A549 (cell line): ENCODE results near the gene CADM2. TPM values are rescaled to one million over a fixed set of nuclear protein-coding genes. Genes with fewer than 3 reads are reported as not detected.

ENCODE experiments used
- ATAC-seq, 2 experiments: fragments of 200-7000 bp in 1 of 2; fragments of >200 bp in 1 of 2; cut with Nextera tagmentation in 1 of 2; cut with Tn5 transposase in 1 of 2; 3 replicates each; pipeline versions ENCODE4 v1.8.0 to v1.9.1; 2018 to 2020; ENCODE audit warnings: mild to moderate bottlenecking in 1 of 2, moderate library complexity in 1 of 2
- CTCF ChIA-PET: fragments of 300-600 bp; sonication (Branson Sonifier 250); formaldehyde crosslinking; extraction: SDS; loops from one replicate; lab custom pipeline; 2021; ENCODE audit warnings: antibody characterized with exemption, inconsistent platforms; lab: Yijun Ruan, JAX
- POLR2A ChIA-PET: fragments of 350-600 bp; formaldehyde crosslinking; extraction: SDS; loops from one replicate; lab custom pipeline; 2021; ENCODE audit warnings: antibody characterized with exemption, inconsistent platforms; lab: Yijun Ruan, JAX
- DNase-seq, 2 experiments: peaks; one replicate each; pipeline versions ENCODE4 v3.0.0 to v3.0.0-alpha.2; 2011 to 2016; ENCODE audit warnings: low read depth in 1 of 2, low spot score in 1 of 2
- FAIRE-seq: peaks from 2 replicates; lab custom pipeline; 2011; peaks lifted over from hg19 to GRCh38; lab: Jason Lieb, UNC
- H3K27ac ChIP-seq, 2 experiments: fragments of >200 bp; sonication (Bioruptor Twin); formaldehyde crosslinking; 3 replicates each; pipeline ENCODE4 v1.5.1; 2016 to 2017
- H3K4me1 ChIP-seq: fragments of >200 bp; sonication (Bioruptor Twin); formaldehyde crosslinking; 3 replicates; pipeline ENCODE4 v1.6.1; 2016
- H3K4me2 ChIP-seq: fragments of >200 bp; sonication (Bioruptor Twin); formaldehyde crosslinking; 3 replicates; pipeline ENCODE4 v1.6.1; 2016
- H3K4me3 ChIP-seq: fragments of >200 bp; sonication (Bioruptor Twin); formaldehyde crosslinking; 3 replicates; pipeline ENCODE4 v1.5.1; 2016
- H3K9me3 ChIP-seq: fragments of >200 bp; sonication (Bioruptor Twin); formaldehyde crosslinking; 3 replicates; pipeline ENCODE4 v1.6.1; 2016
- ATOH8 ChIP-seq: fragments of 250-450 bp; sonication (Bioruptor Pico); IDR thresholded peaks from 2 replicates; pipeline ENCODE4 v1.5.0; 2020; ENCODE audit warnings: low read depth, mild to moderate bottlenecking, moderate library complexity
- BHLHE40 ChIP-seq: IDR thresholded peaks from 2 replicates; pipeline ENCODE4 v1.6.1; 2012; ENCODE audit warnings: low read depth, low read length, inconsistent platforms
- CBX2 ChIP-seq: fragments of 200-600 bp; sonication (generic); IDR thresholded peaks from 2 replicates; pipeline ENCODE4 v1.6.1; 2016; ENCODE audit warnings: low read depth, mild to moderate bottlenecking, borderline replicate concordance
- CEBPB ChIP-seq, 2 experiments: fragments of >200 bp in 1 of 2; sonication (Bioruptor Twin) in 1 of 2; formaldehyde crosslinking in 1 of 2; IDR thresholded peaks; 2 replicates each; pipeline ENCODE4 v1.6.1; 2012 to 2016
- EP300 ChIP-seq, 2 experiments: fragments of >200 bp; sonication (Bioruptor Twin); formaldehyde crosslinking; IDR thresholded peaks; 2 replicates in 1 of 2; 3 replicates in 1 of 2; pipeline ENCODE4 v1.6.1; 2016 to 2017
- MAFK ChIP-seq: fragments of 450-650 bp; IDR thresholded peaks from 2 replicates; pipeline ENCODE4 v1.6.1; 2014; ENCODE audit not compliant: partially characterized antibody
- PHF8 ChIP-seq: fragments of 200-600 bp; sonication (generic); IDR thresholded peaks from 2 replicates; pipeline ENCODE4 v1.6.1; 2016; ENCODE audit warnings: low read depth, mild to moderate bottlenecking, antibody characterized with exemption, moderate library complexity, borderline replicate concordance
- RAD21 ChIP-seq, 2 experiments: fragments of >200 bp in 1 of 2; sonication (Bioruptor Twin) in 1 of 2; formaldehyde crosslinking in 1 of 2; IDR thresholded peaks in 1 of 2; conservative IDR thresholded peaks in 1 of 2; 2 replicates in 1 of 2; 3 replicates in 1 of 2; pipeline ENCODE4 v1.6.1; 2012 to 2018; ENCODE audit warnings: inconsistent platforms in 1 of 2
- RNF2 ChIP-seq: fragments of 200-600 bp; sonication (generic); IDR thresholded peaks from 2 replicates; pipeline ENCODE4 v1.6.1; 2016; ENCODE audit warnings: low read depth, mild to moderate bottlenecking, antibody characterized with exemption, moderate library complexity, borderline replicate concordance
- SMC3 ChIP-seq: fragments of >200 bp; sonication (Bioruptor Twin); formaldehyde crosslinking; IDR thresholded peaks from 3 replicates; pipeline ENCODE4 v1.6.1; 2018; ENCODE audit warnings: inconsistent platforms
- ZC3H11A ChIP-seq: fragments of 450-650 bp; IDR thresholded peaks from 2 replicates; pipeline ENCODE4 v1.6.1; 2014; ENCODE audit warnings: antibody characterized with exemption, mild to moderate bottlenecking
- ZFP36 ChIP-seq: fragments of 450-650 bp; IDR thresholded peaks from 2 replicates; pipeline ENCODE4 v1.6.1; 2014; ENCODE audit warnings: borderline replicate concordance; ENCODE audit not compliant: partially characterized antibody
- ZNF302 ChIP-seq: fragments of 250-450 bp; sonication (Bioruptor Pico); IDR thresholded peaks from 2 replicates; pipeline ENCODE4 v1.9.0; 2021; ENCODE audit warnings: inconsistent platforms, mild to moderate bottlenecking, moderate library complexity
- ZSCAN20 ChIP-seq: fragments of 250-450 bp; sonication (Bioruptor Pico); IDR thresholded peaks from 2 replicates; pipeline ENCODE4 v1.8.0; 2022; ENCODE audit warnings: mild to moderate bottlenecking, moderate library complexity
- WGBS: methylation state at CpG from one replicate; pipeline ENCODE4 v1.1.6; 2017; ENCODE audit errors: missing lambda C conversion rate; 5-methylcytosine and 5-hydroxymethylcytosine counted together
- polyA plus RNA-seq, 4 experiments: library from polyadenylated mRNA; depleted of rRNA in 3 of 4; stranded (reverse); fragments of >200 nt; fragmentation: RNase III in 1 of 4; extraction: RNeasy Plus Mini Kit Qiagen cat#74134 plus additional on column Dnase treatment in 1 of 4; gene quantifications; 2 replicates in 3 of 4; 3 replicates in 1 of 4; pipeline ENCODE4 v1.2.3, GENCODE V29; 2011 to 2017
- TF ChIP-seq, protein P1 (sequence below): fragments of >200 bp; sonication (Bioruptor Twin); formaldehyde crosslinking; IDR thresholded peaks from 3 replicates; pipeline ENCODE4 v1.5.1; 2016
- TF ChIP-seq, protein P2 (sequence below): IDR thresholded peaks from 2 replicates; pipeline ENCODE4 v1.6.1; 2012; ENCODE audit warnings: low read depth, borderline replicate concordance

The CADM2 gene
- polyA plus RNA-seq, 2 of the 4 experiments (the other 2 are of a cell fraction): 0.05 to 0.71 TPM

DNA sequence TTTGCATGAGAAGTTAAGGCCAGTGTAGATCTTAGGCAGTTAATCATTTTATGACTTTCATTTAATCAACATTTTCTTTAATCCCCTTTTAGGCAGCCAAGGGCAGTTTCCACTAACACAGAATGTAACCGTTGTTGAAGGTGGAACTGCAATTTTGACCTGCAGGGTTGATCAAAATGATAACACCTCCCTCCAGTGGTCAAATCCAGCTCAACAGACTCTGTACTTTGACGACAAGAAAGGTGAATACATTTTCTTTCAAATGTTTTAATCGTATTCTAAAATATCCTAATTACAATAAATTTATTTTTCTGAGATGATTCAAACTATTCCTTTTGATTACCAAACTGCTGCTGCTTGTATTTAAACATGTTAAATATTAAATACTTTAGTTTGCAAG lies 843.2 kb downstream of the CADM2 start:
- Histone ChIP-seq H3K9me3 (no peaks in the 10 kb centered on the region), H3K4me2 (no peak overlapping the region), H3K27ac (no peak overlapping the region), H3K4me1 (no peaks in the 10 kb centered on the region), H3K4me3 (no peak overlapping the region)
- ChIA-PET POLR2A (no interaction called here), CTCF (no interaction called here)
- DNase-seq (peak; percentile 14 to 39), ATAC-seq (peak in 1 of 2 experiments; percentile 64; a peak in 2 of 6 replicates), FAIRE-seq (no peak)
- TF ChIP-seq ZC3H11A: no peak
- TF ChIP-seq EP300 (IDR thresholded peaks at IDR 0.05): no peak
- TF ChIP-seq, protein P1, sequence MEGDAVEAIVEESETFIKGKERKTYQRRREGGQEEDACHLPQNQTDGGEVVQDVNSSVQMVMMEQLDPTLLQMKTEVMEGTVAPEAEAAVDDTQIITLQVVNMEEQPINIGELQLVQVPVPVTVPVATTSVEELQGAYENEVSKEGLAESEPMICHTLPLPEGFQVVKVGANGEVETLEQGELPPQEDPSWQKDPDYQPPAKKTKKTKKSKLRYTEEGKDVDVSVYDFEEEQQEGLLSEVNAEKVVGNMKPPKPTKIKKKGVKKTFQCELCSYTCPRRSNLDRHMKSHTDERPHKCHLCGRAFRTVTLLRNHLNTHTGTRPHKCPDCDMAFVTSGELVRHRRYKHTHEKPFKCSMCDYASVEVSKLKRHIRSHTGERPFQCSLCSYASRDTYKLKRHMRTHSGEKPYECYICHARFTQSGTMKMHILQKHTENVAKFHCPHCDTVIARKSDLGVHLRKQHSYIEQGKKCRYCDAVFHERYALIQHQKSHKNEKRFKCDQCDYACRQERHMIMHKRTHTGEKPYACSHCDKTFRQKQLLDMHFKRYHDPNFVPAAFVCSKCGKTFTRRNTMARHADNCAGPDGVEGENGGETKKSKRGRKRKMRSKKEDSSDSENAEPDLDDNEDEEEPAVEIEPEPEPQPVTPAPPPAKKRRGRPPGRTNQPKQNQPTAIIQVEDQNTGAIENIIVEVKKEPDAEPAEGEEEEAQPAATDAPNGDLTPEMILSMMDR: peak; percentile 43
- TF ChIP-seq CEBPB (IDR thresholded peaks at IDR 0.05): no peak
- peak; percentile 39; the same call in 2 of the 3 replicates for TF ChIP-seq SMC3
- no peak for TF ChIP-seq ZNF302 (CRISPR knock-in tag)
- TF ChIP-seq RAD21 (conservative IDR thresholded peaks at IDR 0.05 in 1 of 2, IDR thresholded peaks at IDR 0.05 in 1 of 2): peak; percentile 53 to 54
- TF ChIP-seq CBX2: no peak
- no peak for TF ChIP-seq ZFP36
- TF ChIP-seq, protein P2, sequence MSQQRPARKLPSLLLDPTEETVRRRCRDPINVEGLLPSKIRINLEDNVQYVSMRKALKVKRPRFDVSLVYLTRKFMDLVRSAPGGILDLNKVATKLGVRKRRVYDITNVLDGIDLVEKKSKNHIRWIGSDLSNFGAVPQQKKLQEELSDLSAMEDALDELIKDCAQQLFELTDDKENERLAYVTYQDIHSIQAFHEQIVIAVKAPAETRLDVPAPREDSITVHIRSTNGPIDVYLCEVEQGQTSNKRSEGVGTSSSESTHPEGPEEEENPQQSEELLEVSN: no peak
- TF ChIP-seq ZSCAN20 (CRISPR knock-in tag): no peak
- no peak for TF ChIP-seq ATOH8 (CRISPR knock-in tag)
- no peak for TF ChIP-seq RNF2
- no peak for TF ChIP-seq MAFK
- no peak for TF ChIP-seq BHLHE40
- 3% methylated on average over 3 of the region's 3 CpGs for WGBS

- ChIA-PET CTCF (no interaction called here), POLR2A (no interaction called here)
- no peak overlapping the region for H3K4me3 ChIP-seq
- ATAC-seq (no peak), FAIRE-seq (no peak), DNase-seq (no peak)
- H3K4me1 ChIP-seq: no peaks in the 10 kb centered on the region
- no peak overlapping the region for H3K27ac ChIP-seq
- no peaks in the 10 kb centered on the region for H3K9me3 ChIP-seq
- 55% methylated on average over 1 of the region's 1 CpG for WGBS
- H3K4me2 ChIP-seq: no peak overlapping the region
- TF ChIP-seq, protein P1: no peak
- no peak for TF ChIP-seq BHLHE40
These were observed 850.0 kb downstream of the CADM2 start for GRCh38 chr3:85808755-85809154.

GRCh38 chr3:85821130-85821756 lies 862.5 kb downstream of the CADM2 start:
- TF ChIP-seq SMC3 (peak; percentile 60), PHF8 (no peak), RAD21 (conservative IDR thresholded peaks at IDR 0.05 in 1 of 2, IDR thresholded peaks at IDR 0.05 in 1 of 2) (peak; percentile 44; a peak in 4 of 5 replicates), ZFP36 (no peak)
- TF ChIP-seq, protein P1: peak; percentile 48
- TF ChIP-seq, all 56 proteins: peak for 3
- no peak overlapping the region for H3K27ac ChIP-seq
- POLR2A ChIA-PET: no interaction called here
- 69% methylated on average over 1 of the region's 1 CpG for WGBS
- CTCF ChIA-PET: no interaction called here
- H3K4me1 ChIP-seq: no peaks in the 10 kb centered on the region
- no peak for FAIRE-seq
- H3K4me2 ChIP-seq: no peak overlapping the region
- no peak overlapping the region for H3K4me3 ChIP-seq
- ATAC-seq: peak; percentile 81 to 89; a peak in 5 of 6 replicates
- DNase-seq: peak; percentile 1 to 58
- no peaks in the 10 kb centered on the region for H3K9me3 ChIP-seq
